ENCODE data around the gene PNMA6E. TPM values are rescaled to one million over a fixed set of nuclear protein-coding genes. Genes with fewer than 3 reads are reported as not detected.

PNMA6E gene
- not detected in 5 replicates for total RNA-seq (2022; extraction: Qiagen RNA extraction; ENCODE audit: low read depth)

GRCh38 chrX:153401133-153401764, at the start of gene PNMA6E:
PNMA6E (minus strand) TSS chrX:153401350; CDS start chrX:153398849, 2,501 bp downstream.

DNA sequence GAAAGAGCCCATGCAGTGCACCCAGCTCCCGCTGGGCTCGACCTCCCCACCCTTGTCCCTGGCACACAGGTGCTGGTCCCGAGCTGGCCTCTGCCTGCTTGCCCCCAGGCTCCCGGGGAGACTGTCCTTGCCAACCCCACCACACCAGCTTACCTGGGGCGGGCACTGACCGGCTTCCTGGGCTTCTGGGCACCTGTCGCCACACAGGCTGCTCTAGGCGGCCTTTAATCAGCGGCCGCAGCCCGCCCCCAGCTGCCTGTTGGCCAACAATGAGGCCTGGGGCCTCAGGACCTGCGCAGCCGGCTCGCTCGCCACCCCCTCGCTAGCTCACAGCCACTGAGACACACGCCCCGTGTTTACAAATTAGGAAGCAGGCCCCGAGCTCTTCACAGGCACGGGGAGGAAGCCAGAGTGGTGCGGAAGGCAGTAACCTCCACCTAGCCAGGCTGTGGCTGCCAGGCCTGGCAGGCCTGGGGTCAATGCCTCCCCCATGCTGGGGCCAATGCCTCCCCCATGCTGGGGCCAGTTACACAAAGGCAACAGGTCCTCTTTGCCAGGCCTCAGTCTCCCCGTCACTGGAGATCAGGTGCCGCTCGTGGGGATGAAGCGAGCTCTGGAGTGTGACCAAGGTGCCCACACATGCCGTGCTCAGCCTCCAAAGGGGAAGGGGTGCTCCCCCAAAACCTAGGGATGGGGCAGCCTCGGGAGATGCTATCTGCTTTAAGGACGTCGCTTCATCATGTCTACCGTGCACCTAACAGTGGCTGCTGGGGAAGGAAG, 44.9 kb upstream of the PNMA6E start, which contains the start of gene TREX2:
Gene TREX2, minus strand, starts transcription at position 201 of the 780 bp plus-strand sequence. CDS start 626 bp downstream, outside the sequence.

DNA sequence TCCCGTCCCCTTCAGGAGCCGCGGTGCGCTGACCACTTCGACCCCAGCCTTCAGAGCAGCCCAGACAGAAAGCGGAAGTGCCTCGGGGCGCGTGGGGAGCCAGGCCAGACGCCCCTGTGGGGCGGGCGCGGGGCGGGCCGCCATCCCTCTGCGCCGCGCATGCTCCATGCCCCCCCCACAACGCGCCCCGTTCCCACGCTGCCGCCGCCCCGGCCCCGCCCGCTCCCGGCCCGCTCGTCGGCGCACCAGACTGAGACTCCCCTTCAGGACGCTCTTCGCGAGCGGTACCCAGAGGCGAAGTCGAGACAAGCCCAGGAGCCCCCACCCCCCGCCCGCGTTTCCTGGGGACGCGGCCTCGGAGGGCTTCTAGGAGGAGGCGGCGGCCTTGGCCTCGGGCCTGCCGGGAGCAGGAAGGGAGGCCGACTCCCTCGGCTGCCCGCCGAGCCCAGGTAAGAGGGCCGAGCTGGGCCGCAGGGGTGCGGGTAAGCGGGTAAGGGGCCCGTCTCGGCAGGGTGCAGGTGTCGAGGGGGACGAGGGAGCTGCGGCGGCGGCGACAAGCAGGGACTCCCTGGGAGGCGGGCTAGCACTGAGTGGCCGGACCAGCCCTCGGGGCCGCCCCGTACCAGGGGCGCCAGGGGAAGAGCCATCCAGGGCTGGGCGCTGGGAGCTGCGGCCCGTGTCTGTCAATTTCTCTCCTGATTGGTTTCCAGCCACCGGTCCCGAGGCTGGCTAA, 10.3 kb upstream of the PNMA6E start, which contains the start of gene ZFP92:
Gene ZFP92, plus strand, starts transcription at position 218 of the 733 bp plus-strand sequence. CDS start 6,851 bp downstream, outside the sequence.

Other genes starting within 250 kb of the PNMA6E start
- gene MAGEA1, start 222.1 kb downstream of the PNMA6E start, total RNA-seq (2022; extraction: Qiagen RNA extraction; ENCODE audit: low read depth): 0.15 TPM in 1 of 5 replicates, not detected in the others
- gene PNMA6F, start 79.6 kb downstream of the PNMA6E start, total RNA-seq (2022; extraction: Qiagen RNA extraction; ENCODE audit: low read depth): not detected in 5 replicates
- 4.3 to 6.0 TPM (median 5.5 TPM) in 5 replicates for gene ZNF275, start 67.2 kb downstream of the PNMA6E start, total RNA-seq (2022; extraction: Qiagen RNA extraction; ENCODE audit: low read depth)
- 0.31 to 0.62 TPM (median 0.50 TPM) in 5 replicates for gene ZFP92, start 10.1 kb upstream of the PNMA6E start, total RNA-seq (2022; extraction: Qiagen RNA extraction; ENCODE audit: low read depth)
- gene TREX2, start 44.7 kb upstream of the PNMA6E start, total RNA-seq (2022; extraction: Qiagen RNA extraction; ENCODE audit: low read depth): 0.67 to 1.8 TPM (median 1.6 TPM) in 5 replicates
- 55.8 to 60.1 TPM (median 57.6 TPM) in 5 replicates for gene HAUS7, start 69.2 kb upstream of the PNMA6E start, total RNA-seq (2022; extraction: Qiagen RNA extraction; ENCODE audit: low read depth)
- gene BGN, start 93.6 kb upstream of the PNMA6E start, total RNA-seq (2022; extraction: Qiagen RNA extraction; ENCODE audit: low read depth): 0.07 TPM in 1 of 5 replicates, not detected in the others
- gene ATP2B3, start 116.3 kb upstream of the PNMA6E start, total RNA-seq (2022; extraction: Qiagen RNA extraction; ENCODE audit: low read depth): 0.06 to 0.15 TPM (median 0.10 TPM) in 4 of 5 replicates, not detected in the other
- gene CCNQ, start 197.8 kb upstream of the PNMA6E start, total RNA-seq (2022; extraction: Qiagen RNA extraction; ENCODE audit: low read depth): 37.3 to 57.1 TPM (median 54.5 TPM) in 5 replicates
- gene DUSP9, start 245.9 kb upstream of the PNMA6E start, total RNA-seq (2022; extraction: Qiagen RNA extraction; ENCODE audit: low read depth): 0.89 to 2.1 TPM (median 1.4 TPM) in 5 replicates

Data from A549 treated with RU486 at 1 μM for 4 hours (cell line).